ENCODE results near the gene TMEM181.

DNA sequence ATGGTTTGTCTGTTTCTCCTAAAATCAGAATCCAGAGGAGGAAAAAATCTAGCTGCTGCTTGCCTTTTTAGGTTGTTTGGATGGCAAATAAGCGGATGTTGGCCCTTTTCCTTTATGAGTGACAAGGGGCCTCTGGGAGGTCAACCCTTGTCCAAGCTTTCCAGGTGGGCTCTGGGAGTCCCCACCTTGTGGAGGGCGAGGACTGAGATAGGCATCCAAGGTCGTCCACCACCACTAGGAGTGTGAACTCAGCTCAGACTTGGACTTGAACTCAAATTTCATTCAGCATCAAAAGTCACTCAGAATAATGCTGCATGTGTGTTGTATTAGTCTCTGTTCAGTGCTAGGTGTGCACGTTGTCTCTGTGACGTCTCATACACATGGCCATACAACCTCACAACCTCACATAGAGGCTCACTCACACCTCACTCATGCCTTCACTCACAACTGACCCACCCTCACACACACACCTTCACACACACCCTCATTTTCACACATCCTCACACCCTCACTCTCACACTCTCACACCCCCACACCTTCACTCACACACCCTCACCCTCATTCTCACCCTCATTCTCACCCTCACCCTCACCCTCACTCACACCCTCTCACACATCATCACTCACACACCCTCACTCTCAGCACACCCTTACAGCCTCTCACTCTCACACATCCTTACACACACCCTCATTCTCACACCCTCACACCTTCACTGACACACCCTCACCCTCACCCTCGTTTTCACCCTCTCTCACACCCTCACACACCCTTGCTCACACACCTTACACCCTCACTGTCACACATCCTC lies 66.7 kb downstream of the TMEM181 start:
- no peak for TF ChIP-seq EZH2 (IDR thresholded peaks at IDR 0.05; ENCODE audit: insufficient read depth, low read length)
- TF ChIP-seq, protein P1, sequence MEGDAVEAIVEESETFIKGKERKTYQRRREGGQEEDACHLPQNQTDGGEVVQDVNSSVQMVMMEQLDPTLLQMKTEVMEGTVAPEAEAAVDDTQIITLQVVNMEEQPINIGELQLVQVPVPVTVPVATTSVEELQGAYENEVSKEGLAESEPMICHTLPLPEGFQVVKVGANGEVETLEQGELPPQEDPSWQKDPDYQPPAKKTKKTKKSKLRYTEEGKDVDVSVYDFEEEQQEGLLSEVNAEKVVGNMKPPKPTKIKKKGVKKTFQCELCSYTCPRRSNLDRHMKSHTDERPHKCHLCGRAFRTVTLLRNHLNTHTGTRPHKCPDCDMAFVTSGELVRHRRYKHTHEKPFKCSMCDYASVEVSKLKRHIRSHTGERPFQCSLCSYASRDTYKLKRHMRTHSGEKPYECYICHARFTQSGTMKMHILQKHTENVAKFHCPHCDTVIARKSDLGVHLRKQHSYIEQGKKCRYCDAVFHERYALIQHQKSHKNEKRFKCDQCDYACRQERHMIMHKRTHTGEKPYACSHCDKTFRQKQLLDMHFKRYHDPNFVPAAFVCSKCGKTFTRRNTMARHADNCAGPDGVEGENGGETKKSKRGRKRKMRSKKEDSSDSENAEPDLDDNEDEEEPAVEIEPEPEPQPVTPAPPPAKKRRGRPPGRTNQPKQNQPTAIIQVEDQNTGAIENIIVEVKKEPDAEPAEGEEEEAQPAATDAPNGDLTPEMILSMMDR (IDR thresholded peaks at IDR 0.05; ENCODE audit: insufficient read depth, low read depth, low read length): no peak
